Measurements from ENCODE around the gene KCNJ10.
"Not testable (repeated sequence)": the region's sequence is repeated elsewhere in the genome, so short reads cannot be mapped to it uniquely, and the experiment has no call there.

The KCNJ10 gene

DNA sequence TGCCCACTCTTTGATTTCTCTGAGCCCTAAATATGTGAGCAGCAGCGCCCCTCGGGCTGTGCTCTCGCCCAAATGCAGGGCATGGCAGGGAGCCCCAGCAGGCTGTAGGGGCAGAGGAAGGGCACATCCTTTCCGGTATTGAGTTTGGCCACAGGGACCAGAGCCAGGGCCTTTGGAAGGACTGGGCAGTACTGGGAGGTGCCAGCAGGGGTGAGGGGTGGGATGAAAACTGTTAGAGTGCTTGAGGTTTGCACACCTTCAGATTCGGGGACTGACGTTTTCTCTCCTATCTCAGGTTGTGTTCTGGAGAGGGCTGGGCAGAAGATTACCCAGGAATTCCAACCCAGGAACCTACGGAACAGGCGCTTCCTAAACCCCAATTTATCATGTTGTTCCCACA, 43.4 kb upstream of the KCNJ10 start:
- no peak for TF ChIP-seq ZNF565 (CRISPR knock-in tag; conservative IDR thresholded peaks at IDR 0.05; ENCODE audit: low read depth)
- ATAC-seq = peak; percentile 8; the same call in 1 of the 3 replicates

DNA sequence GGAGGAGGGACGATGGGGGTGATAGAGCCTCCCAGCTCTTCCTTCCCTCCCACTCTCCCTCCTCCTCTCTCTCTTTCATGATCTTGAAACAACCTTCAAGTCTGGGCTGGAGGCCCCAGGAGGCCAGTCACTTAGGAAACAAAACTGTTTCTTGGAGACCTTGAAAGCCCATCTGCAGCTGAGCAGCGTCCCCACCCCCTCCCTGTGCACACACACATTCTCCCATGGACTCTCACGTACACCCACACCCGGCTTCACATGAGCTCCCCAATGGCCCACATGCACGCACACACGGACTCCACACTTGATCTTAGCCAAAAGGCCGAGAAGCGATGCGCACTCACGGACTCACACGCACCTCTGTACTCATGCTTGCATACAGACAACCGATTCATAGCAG, 42.4 kb upstream of the KCNJ10 start:
- no peak for ATAC-seq
- TF ChIP-seq, protein P1, sequence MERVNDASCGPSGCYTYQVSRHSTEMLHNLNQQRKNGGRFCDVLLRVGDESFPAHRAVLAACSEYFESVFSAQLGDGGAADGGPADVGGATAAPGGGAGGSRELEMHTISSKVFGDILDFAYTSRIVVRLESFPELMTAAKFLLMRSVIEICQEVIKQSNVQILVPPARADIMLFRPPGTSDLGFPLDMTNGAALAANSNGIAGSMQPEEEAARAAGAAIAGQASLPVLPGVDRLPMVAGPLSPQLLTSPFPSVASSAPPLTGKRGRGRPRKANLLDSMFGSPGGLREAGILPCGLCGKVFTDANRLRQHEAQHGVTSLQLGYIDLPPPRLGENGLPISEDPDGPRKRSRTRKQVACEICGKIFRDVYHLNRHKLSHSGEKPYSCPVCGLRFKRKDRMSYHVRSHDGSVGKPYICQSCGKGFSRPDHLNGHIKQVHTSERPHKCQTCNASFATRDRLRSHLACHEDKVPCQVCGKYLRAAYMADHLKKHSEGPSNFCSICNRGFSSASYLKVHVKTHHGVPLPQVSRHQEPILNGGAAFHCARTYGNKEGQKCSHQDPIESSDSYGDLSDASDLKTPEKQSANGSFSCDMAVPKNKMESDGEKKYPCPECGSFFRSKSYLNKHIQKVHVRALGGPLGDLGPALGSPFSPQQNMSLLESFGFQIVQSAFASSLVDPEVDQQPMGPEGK (CRISPR knock-in tag; IDR thresholded peaks at IDR 0.05; ENCODE audit: borderline replicate concordance) = no peak
- TF ChIP-seq BACH2 (CRISPR knock-in tag; IDR thresholded peaks at IDR 0.05; ENCODE audit: borderline replicate concordance) (no peak), TOX (CRISPR knock-in tag; IDR thresholded peaks at IDR 0.05; ENCODE audit: borderline replicate concordance) (no peak), GLIS3 (CRISPR knock-in tag; IDR thresholded peaks at IDR 0.05) (no peak), ZC3H10 (CRISPR knock-in tag; IDR thresholded peaks at IDR 0.05) (no peak), ISL1 (CRISPR knock-in tag; IDR thresholded peaks at IDR 0.05) (no peak), ZNF8 (CRISPR knock-in tag; IDR thresholded peaks at IDR 0.05) (no peak), SNAI2 (CRISPR knock-in tag; IDR thresholded peaks at IDR 0.05) (no peak), ZFP3 (CRISPR knock-in tag; IDR thresholded peaks at IDR 0.05) (no peak), OSR1 (CRISPR knock-in tag; IDR thresholded peaks at IDR 0.05) (no peak), ZFP30 (CRISPR knock-in tag; IDR thresholded peaks at IDR 0.05) (no peak), PPARA (CRISPR knock-in tag; IDR thresholded peaks at IDR 0.05; ENCODE audit: borderline replicate concordance) (no peak), ZNF565 (CRISPR knock-in tag; conservative IDR thresholded peaks at IDR 0.05; ENCODE audit: low read depth) (no peak), ESRRG (CRISPR knock-in tag; IDR thresholded peaks at IDR 0.05) (no peak), ZNF70 (CRISPR knock-in tag; IDR thresholded peaks at IDR 0.05) (no peak)
- TF ChIP-seq, protein P2, sequence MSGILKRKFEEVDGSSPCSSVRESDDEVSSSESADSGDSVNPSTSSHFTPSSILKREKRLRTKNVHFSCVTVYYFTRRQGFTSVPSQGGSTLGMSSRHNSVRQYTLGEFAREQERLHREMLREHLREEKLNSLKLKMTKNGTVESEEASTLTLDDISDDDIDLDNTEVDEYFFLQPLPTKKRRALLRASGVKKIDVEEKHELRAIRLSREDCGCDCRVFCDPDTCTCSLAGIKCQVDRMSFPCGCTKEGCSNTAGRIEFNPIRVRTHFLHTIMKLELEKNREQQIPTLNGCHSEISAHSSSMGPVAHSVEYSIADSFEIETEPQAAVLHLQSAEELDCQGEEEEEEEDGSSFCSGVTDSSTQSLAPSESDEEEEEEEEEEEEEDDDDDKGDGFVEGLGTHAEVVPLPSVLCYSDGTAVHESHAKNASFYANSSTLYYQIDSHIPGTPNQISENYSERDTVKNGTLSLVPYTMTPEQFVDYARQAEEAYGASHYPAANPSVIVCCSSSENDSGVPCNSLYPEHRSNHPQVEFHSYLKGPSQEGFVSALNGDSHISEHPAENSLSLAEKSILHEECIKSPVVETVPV (CRISPR knock-in tag; IDR thresholded peaks at IDR 0.05) = no peak

DNA sequence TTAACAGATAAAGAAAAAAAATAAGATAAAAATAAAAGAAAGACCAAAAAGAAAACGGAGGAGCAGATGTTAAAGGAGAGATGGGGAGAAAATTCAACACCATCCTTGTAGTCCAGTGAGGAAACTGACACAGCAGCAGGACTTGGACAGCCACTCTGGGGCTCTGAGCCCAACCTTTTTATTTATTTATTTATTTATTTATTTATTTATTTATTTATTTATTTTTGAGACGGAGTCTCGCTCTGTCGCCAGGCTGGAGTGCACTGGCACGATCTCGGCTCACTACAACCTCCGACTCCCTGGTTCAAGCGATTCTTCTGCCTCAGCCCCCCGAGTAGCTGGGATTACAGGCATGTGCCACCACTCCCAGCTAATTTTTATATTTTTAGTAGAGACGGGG, 41.5 kb upstream of the KCNJ10 start:
- ATAC-seq = not testable (repeated sequence)

DNA sequence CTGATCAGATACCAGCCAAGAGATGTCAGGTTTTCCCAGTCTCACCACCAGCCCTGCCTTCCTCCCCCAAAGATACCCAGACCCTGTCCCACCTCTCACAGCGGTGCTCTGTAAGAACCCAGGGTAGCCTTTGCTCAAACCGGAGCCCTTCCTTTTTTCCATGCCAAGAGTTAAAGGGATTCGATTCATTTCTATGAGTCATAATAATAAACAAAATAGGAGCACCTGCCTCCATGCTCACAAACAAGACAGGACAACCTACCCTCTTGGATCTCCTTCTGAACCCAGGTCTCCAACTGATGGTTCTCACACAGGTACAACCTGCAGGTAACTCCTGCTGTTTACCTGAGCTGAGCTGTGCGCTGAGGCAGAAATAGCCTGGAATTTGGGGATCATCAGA, 39.7 kb upstream of the KCNJ10 start:
- ATAC-seq = no peak
- TF ChIP-seq, protein P1 (CRISPR knock-in tag; IDR thresholded peaks at IDR 0.05; ENCODE audit: borderline replicate concordance) = no peak
- TF ChIP-seq, protein P2 (CRISPR knock-in tag; IDR thresholded peaks at IDR 0.05) = no peak
- TF ChIP-seq ZFP3 (CRISPR knock-in tag; IDR thresholded peaks at IDR 0.05) = no peak
- no peak for TF ChIP-seq OSR1 (CRISPR knock-in tag; IDR thresholded peaks at IDR 0.05)
- TF ChIP-seq, protein P3, sequence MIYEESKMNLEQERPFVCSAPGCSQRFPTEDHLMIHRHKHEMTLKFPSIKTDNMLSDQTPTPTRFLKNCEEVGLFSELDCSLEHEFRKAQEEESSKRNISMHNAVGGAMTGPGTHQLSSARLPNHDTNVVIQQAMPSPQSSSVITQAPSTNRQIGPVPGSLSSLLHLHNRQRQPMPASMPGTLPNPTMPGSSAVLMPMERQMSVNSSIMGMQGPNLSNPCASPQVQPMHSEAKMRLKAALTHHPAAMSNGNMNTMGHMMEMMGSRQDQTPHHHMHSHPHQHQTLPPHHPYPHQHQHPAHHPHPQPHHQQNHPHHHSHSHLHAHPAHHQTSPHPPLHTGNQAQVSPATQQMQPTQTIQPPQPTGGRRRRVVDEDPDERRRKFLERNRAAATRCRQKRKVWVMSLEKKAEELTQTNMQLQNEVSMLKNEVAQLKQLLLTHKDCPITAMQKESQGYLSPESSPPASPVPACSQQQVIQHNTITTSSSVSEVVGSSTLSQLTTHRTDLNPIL (CRISPR knock-in tag; IDR thresholded peaks at IDR 0.05; ENCODE audit: low read depth) = no peak
- TF ChIP-seq, protein P4, sequence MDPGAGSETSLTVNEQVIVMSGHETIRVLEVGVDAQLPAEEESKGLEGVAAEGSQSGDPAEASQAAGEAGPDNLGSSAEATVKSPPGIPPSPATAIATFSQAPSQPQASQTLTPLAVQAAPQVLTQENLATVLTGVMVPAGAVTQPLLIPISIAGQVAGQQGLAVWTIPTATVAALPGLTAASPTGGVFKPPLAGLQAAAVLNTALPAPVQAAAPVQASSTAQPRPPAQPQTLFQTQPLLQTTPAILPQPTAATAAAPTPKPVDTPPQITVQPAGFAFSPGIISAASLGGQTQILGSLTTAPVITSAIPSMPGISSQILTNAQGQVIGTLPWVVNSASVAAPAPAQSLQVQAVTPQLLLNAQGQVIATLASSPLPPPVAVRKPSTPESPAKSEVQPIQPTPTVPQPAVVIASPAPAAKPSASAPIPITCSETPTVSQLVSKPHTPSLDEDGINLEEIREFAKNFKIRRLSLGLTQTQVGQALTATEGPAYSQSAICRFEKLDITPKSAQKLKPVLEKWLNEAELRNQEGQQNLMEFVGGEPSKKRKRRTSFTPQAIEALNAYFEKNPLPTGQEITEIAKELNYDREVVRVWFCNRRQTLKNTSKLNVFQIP (CRISPR knock-in tag; IDR thresholded peaks at IDR 0.05; ENCODE audit: borderline replicate concordance, low read depth) = no peak
- no peak for TF ChIP-seq TOX (CRISPR knock-in tag; IDR thresholded peaks at IDR 0.05; ENCODE audit: borderline replicate concordance)
- TF ChIP-seq ZNF565 (CRISPR knock-in tag; conservative IDR thresholded peaks at IDR 0.05; ENCODE audit: low read depth) = no peak
- TF ChIP-seq, protein P5, sequence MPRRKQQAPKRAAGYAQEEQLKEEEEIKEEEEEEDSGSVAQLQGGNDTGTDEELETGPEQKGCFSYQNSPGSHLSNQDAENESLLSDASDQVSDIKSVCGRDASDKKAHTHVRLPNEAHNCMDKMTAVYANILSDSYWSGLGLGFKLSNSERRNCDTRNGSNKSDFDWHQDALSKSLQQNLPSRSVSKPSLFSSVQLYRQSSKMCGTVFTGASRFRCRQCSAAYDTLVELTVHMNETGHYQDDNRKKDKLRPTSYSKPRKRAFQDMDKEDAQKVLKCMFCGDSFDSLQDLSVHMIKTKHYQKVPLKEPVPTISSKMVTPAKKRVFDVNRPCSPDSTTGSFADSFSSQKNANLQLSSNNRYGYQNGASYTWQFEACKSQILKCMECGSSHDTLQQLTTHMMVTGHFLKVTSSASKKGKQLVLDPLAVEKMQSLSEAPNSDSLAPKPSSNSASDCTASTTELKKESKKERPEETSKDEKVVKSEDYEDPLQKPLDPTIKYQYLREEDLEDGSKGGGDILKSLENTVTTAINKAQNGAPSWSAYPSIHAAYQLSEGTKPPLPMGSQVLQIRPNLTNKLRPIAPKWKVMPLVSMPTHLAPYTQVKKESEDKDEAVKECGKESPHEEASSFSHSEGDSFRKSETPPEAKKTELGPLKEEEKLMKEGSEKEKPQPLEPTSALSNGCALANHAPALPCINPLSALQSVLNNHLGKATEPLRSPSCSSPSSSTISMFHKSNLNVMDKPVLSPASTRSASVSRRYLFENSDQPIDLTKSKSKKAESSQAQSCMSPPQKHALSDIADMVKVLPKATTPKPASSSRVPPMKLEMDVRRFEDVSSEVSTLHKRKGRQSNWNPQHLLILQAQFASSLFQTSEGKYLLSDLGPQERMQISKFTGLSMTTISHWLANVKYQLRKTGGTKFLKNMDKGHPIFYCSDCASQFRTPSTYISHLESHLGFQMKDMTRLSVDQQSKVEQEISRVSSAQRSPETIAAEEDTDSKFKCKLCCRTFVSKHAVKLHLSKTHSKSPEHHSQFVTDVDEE (CRISPR knock-in tag; IDR thresholded peaks at IDR 0.05) = no peak
- TF ChIP-seq ARNTL (CRISPR knock-in tag; IDR thresholded peaks at IDR 0.05; ENCODE audit: borderline replicate concordance, low read depth) = no peak
- no peak for TF ChIP-seq ZC3H10 (CRISPR knock-in tag; IDR thresholded peaks at IDR 0.05)
- no peak for TF ChIP-seq ISL1 (CRISPR knock-in tag; IDR thresholded peaks at IDR 0.05)
- TF ChIP-seq BACH2 (CRISPR knock-in tag; IDR thresholded peaks at IDR 0.05; ENCODE audit: borderline replicate concordance) = no peak
- no peak for TF ChIP-seq PPARA (CRISPR knock-in tag; IDR thresholded peaks at IDR 0.05; ENCODE audit: borderline replicate concordance)
- TF ChIP-seq RARB (CRISPR knock-in tag; IDR thresholded peaks at IDR 0.05) = no peak
- TF ChIP-seq ZNF70 (CRISPR knock-in tag; IDR thresholded peaks at IDR 0.05) = no peak
- TF ChIP-seq ZFP30 (CRISPR knock-in tag; IDR thresholded peaks at IDR 0.05) = no peak
- no peak for TF ChIP-seq CSDC2 (CRISPR knock-in tag; IDR thresholded peaks at IDR 0.05)
- no peak for TF ChIP-seq SNAI2 (CRISPR knock-in tag; IDR thresholded peaks at IDR 0.05)
- TF ChIP-seq GLIS3 (CRISPR knock-in tag; IDR thresholded peaks at IDR 0.05) = no peak
